ENCODE measurements around the gene NDUFA3.

The NDUFA3 gene

GRCh38 chr19:54107876-54108490, 5.3 kb downstream of the NDUFA3 start:
- H3K4me3 ChIP-seq (ENCODE audit: low read length), result no peak overlapping the region
- H3K27me3 ChIP-seq (ENCODE audit: control insufficient read depth, insufficient read depth, low read length), result no peaks in the 10 kb centered on the region
- peaks cover 30% of the 10 kb centered on the region for H3K36me3 ChIP-seq (ENCODE audit: control insufficient read depth, insufficient read depth, low read length)
- no peaks in the 10 kb centered on the region for H3K4me1 ChIP-seq (ENCODE audit: control insufficient read depth, insufficient read depth, low read length)
- WGBS (ENCODE audit: insufficient coverage, insufficient read length), result no CpG with 5 or more reads among the region's 21 CpGs
- no peak for DNase-seq (ENCODE audit: low read depth, low spot score)
- H3K27ac ChIP-seq (ENCODE audit: low read length), result no peak overlapping the region
- H3K9me3 ChIP-seq (ENCODE audit: control insufficient read depth, insufficient read depth, low read length), result no peaks in the 10 kb centered on the region

DNA sequence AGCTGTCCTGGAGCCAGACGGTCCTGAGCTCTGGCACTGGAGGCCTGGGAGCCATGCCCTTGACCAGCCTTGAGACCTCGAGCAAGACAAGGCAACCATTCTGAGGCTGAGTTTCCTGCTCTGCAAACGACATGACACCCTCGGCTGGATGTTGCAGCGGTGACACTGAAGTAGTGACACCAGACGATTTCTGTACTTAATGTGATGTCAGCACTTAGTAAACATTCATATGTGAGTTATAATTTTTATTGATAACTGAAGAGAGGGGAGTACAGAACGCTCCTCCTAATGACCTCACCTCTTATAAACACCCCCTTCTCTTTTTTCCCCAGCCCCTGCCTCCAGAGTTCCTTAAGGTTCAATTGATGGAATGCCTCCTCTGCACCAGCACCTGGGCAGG, 5.8 kb downstream of the NDUFA3 start:
- peaks cover 30% of the 10 kb centered on the region for H3K36me3 ChIP-seq (ENCODE audit: control insufficient read depth, insufficient read depth, low read length)
- no peak for DNase-seq (ENCODE audit: low read depth, low spot score)
- no peak overlapping the region for H3K4me3 ChIP-seq (ENCODE audit: low read length)
- no peaks in the 10 kb centered on the region for H3K27me3 ChIP-seq (ENCODE audit: control insufficient read depth, insufficient read depth, low read length)
- no peak overlapping the region for H3K27ac ChIP-seq (ENCODE audit: low read length)
- WGBS (ENCODE audit: insufficient coverage, insufficient read length), result no CpG with 5 or more reads among the region's 7 CpGs
- no peaks in the 10 kb centered on the region for H3K4me1 ChIP-seq (ENCODE audit: control insufficient read depth, insufficient read depth, low read length)
- no peaks in the 10 kb centered on the region for H3K9me3 ChIP-seq (ENCODE audit: control insufficient read depth, insufficient read depth, low read length)

GRCh38 chr19:54109651-54110050, 7.0 kb downstream of the NDUFA3 start:
- WGBS (ENCODE audit: insufficient coverage, insufficient read length), result no CpG with 5 or more reads among the region's 6 CpGs

DNA sequence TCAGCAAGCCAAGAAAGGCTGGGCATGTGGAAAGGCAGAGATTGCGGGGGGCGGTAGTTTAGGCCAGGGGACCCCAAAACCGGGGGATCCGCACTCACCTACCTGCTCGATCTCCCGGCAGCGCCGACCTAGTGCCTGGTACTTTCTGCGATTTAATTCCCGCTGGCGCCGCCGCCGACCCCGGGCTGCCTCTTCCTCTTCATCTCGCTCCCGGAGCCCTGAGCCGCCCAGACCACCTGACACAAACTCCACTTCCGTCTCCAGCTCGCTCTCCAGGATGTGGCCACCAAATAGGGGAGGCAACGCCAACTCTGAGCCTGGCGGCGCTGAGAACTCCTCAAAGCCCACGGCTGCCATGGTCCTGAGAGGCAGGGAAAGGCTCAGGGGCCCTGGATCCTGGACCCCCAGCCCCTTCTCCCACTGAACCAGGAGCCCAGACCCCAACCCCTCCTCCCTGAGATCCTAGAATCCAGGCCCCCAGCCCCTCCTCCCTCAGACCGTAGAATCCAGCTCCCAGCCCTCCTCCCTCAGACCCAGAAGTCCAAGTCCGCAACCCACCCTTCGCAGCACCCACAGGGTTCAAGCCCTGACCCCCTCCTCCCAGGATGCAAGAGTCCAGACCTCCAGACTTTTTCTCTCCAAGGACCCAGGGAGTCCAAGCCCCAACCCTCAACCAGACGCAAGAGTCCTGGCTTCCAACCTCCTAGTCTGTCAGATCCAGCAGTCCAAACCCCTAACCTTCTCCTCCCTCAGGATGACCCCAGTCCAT, 11.9 kb downstream of the NDUFA3 start:
- WGBS (ENCODE audit: insufficient coverage, insufficient read length), result no CpG with 5 or more reads among the region's 28 CpGs
- no peak for DNase-seq (ENCODE audit: low read depth, low spot score)
- H3K9me3 ChIP-seq (ENCODE audit: control insufficient read depth, insufficient read depth, low read length), result no peaks in the 10 kb centered on the region

More at GRCh38 chr19:54109651-54110050, 7.0 kb downstream of the NDUFA3 start:
- Histone ChIP-seq H3K4me1 (ENCODE audit: control insufficient read depth, insufficient read depth, low read length) (no peaks in the 10 kb centered on the region; the same call in 1 of the 2 replicates), H3K27me3 (ENCODE audit: control insufficient read depth, insufficient read depth, low read length) (no peaks in the 10 kb centered on the region), H3K36me3 (ENCODE audit: control insufficient read depth, insufficient read depth, low read length) (peaks cover 30% of the 10 kb centered on the region), H3K27ac (ENCODE audit: low read length) (no peak overlapping the region), H3K9me3 (ENCODE audit: control insufficient read depth, insufficient read depth, low read length) (no peaks in the 10 kb centered on the region), H3K4me3 (ENCODE audit: low read length) (no peak overlapping the region)
- no peak for DNase-seq (ENCODE audit: low read depth, low spot score)

GRCh38 chr19:54115109-54116063, 12.7 kb downstream of the NDUFA3 start, which contains the start of the genes PRPF31 and TFPT:
Gene PRPF31 (plus strand): TSS chr19:54115754. CDS start chr19:54118279, 2,525 bp downstream.
Gene TFPT (minus strand): TSS chr19:54115657. CDS start chr19:54115269, 388 bp downstream.
- Histone ChIP-seq H3K4me3 (ENCODE audit: low read length) (peak within 1 kb of the TSS; percentile 51), H3K27me3 (ENCODE audit: control insufficient read depth, insufficient read depth, low read length) (no peaks in the 10 kb centered on the region), H3K4me1 (ENCODE audit: control insufficient read depth, insufficient read depth, low read length) (no peaks in the 10 kb centered on the region; the same call in 1 of the 2 replicates), H3K27ac (ENCODE audit: low read length) (no peak within 1 kb of the TSS), H3K9me3 (ENCODE audit: control insufficient read depth, insufficient read depth, low read length) (no peaks in the 10 kb centered on the region), H3K36me3 (ENCODE audit: control insufficient read depth, insufficient read depth, low read length) (peaks cover 11% of the 10 kb centered on the region; the same call in 1 of the 2 replicates)
- peak; percentile 97 for DNase-seq (ENCODE audit: low read depth, low spot score)
- WGBS (ENCODE audit: insufficient coverage, insufficient read length), result no CpG with 5 or more reads among the region's 60 CpGs

More for the DNA sequence above, 11.9 kb downstream of the NDUFA3 start:
- no peaks in the 10 kb centered on the region for H3K27me3 ChIP-seq (ENCODE audit: control insufficient read depth, insufficient read depth, low read length)
- peaks cover 13% of the 10 kb centered on the region for H3K36me3 ChIP-seq (ENCODE audit: control insufficient read depth, insufficient read depth, low read length)
- H3K4me3 ChIP-seq (ENCODE audit: low read length), result peak overlapping the region; percentile 51
- H3K27ac ChIP-seq (ENCODE audit: low read length), result no peak overlapping the region
- no peaks in the 10 kb centered on the region; the same call in 1 of the 2 replicates for H3K4me1 ChIP-seq (ENCODE audit: control insufficient read depth, insufficient read depth, low read length)

DNA sequence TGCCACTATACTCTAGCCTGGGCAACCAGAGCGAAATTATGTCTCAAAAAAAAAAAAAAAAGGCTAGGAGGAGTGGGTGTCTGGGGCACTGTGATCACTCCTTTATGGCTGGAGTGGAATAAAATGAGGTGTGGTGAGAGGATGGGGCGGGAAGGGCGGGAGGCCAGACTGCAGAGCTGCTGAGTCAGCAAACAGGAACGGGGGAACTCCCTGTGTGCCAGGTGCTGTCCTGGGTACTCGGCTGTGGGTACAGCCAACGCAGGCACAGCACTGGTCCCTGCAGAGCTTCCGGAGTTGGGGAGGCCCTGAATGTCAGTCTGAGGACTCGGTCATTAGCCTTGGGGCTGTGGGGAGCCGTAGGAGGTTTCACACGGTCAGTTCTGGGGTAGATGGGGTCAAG, 18.6 kb downstream of the NDUFA3 start:
- no peaks in the 10 kb centered on the region for H3K4me1 ChIP-seq (ENCODE audit: control insufficient read depth, insufficient read depth, low read length)
- no CpG with 5 or more reads among the region's 10 CpGs for WGBS (ENCODE audit: insufficient coverage, insufficient read length)
- H3K36me3 ChIP-seq (ENCODE audit: control insufficient read depth, insufficient read depth, low read length), result peaks cover 47% of the 10 kb centered on the region
- no peaks in the 10 kb centered on the region for H3K9me3 ChIP-seq (ENCODE audit: control insufficient read depth, insufficient read depth, low read length)
- H3K4me3 ChIP-seq (ENCODE audit: low read length), result no peak overlapping the region
- no peak for DNase-seq (ENCODE audit: low read depth, low spot score)
- no peaks in the 10 kb centered on the region for H3K27me3 ChIP-seq (ENCODE audit: control insufficient read depth, insufficient read depth, low read length)
- no peak overlapping the region for H3K27ac ChIP-seq (ENCODE audit: low read length)

- no peak for DNase-seq (ENCODE audit: low read depth, low spot score)
- no CpG with 5 or more reads among the region's 17 CpGs for WGBS (ENCODE audit: insufficient coverage, insufficient read length)
- Histone ChIP-seq H3K27ac (ENCODE audit: low read length) (no peak overlapping the region), H3K4me3 (ENCODE audit: low read length) (no peak overlapping the region), H3K36me3 (ENCODE audit: control insufficient read depth, insufficient read depth, low read length) (peaks cover 57% of the 10 kb centered on the region), H3K4me1 (ENCODE audit: control insufficient read depth, insufficient read depth, low read length) (no peaks in the 10 kb centered on the region), H3K9me3 (ENCODE audit: control insufficient read depth, insufficient read depth, low read length) (no peaks in the 10 kb centered on the region), H3K27me3 (ENCODE audit: control insufficient read depth, insufficient read depth, low read length) (no peaks in the 10 kb centered on the region)
These were observed 21.0 kb downstream of the NDUFA3 start for GRCh38 chr19:54123682-54124081.

DNA sequence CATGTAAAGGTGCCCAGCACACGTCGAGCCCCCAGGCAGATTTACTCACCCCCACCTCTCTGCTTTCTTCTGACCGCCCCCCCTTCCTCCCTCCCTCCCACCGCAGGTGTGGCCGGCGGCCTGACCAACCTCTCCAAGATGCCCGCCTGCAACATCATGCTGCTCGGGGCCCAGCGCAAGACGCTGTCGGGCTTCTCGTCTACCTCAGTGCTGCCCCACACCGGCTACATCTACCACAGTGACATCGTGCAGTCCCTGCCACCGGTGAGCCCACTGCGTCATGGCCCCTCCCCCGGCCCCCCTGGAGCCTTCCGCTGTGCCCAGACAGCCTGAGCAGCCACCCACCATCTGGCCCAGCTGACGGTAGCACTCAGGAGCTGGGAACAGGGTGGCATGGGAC, 21.7 kb downstream of the NDUFA3 start:
- Histone ChIP-seq H3K36me3 (ENCODE audit: control insufficient read depth, insufficient read depth, low read length) (peaks cover 64% of the 10 kb centered on the region), H3K4me1 (ENCODE audit: control insufficient read depth, insufficient read depth, low read length) (no peaks in the 10 kb centered on the region), H3K27ac (ENCODE audit: low read length) (no peak overlapping the region), H3K4me3 (ENCODE audit: low read length) (no peak overlapping the region), H3K9me3 (ENCODE audit: control insufficient read depth, insufficient read depth, low read length) (no peaks in the 10 kb centered on the region), H3K27me3 (ENCODE audit: control insufficient read depth, insufficient read depth, low read length) (no peaks in the 10 kb centered on the region)
- DNase-seq (ENCODE audit: low read depth, low spot score), result no peak
- WGBS (ENCODE audit: insufficient coverage, insufficient read length), result no CpG with 5 or more reads among the region's 19 CpGs

- no peak overlapping the region for H3K27ac ChIP-seq (ENCODE audit: low read length)
- no peaks in the 10 kb centered on the region for H3K9me3 ChIP-seq (ENCODE audit: control insufficient read depth, insufficient read depth, low read length)
- no CpG with 5 or more reads among the region's 9 CpGs for WGBS (ENCODE audit: insufficient coverage, insufficient read length)
- H3K27me3 ChIP-seq (ENCODE audit: control insufficient read depth, insufficient read depth, low read length), result no peaks in the 10 kb centered on the region
- H3K36me3 ChIP-seq (ENCODE audit: control insufficient read depth, insufficient read depth, low read length), result peaks cover 62% of the 10 kb centered on the region
- no peaks in the 10 kb centered on the region for H3K4me1 ChIP-seq (ENCODE audit: control insufficient read depth, insufficient read depth, low read length)
- no peak overlapping the region for H3K4me3 ChIP-seq (ENCODE audit: low read length)
- DNase-seq (ENCODE audit: low read depth, low spot score), result no peak
These were observed 23.1 kb downstream of the NDUFA3 start for GRCh38 chr19:54125713-54126112.
